ENCODE results near the gene CHMP1B.

DNA sequence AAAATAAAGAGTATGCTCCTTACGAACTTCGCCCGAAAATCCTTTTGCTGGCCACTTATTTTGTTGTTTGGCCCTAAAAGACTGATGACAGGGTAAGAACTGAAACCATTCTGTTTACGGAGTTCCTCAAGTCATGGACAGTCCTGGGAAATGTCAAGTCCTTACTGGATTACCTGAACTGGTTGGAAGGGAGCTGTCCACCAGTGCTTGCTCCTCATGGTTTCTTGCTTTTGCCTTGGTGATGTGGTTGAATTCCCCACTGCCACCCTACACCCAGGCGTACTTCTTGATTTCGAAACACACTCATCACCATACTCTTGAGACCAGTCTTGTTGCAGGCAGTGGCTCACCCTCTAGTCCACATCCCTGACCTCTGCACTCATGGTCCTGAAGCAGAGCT lies 49.1 kb upstream of the CHMP1B start:
- TF ChIP-seq, protein P1, sequence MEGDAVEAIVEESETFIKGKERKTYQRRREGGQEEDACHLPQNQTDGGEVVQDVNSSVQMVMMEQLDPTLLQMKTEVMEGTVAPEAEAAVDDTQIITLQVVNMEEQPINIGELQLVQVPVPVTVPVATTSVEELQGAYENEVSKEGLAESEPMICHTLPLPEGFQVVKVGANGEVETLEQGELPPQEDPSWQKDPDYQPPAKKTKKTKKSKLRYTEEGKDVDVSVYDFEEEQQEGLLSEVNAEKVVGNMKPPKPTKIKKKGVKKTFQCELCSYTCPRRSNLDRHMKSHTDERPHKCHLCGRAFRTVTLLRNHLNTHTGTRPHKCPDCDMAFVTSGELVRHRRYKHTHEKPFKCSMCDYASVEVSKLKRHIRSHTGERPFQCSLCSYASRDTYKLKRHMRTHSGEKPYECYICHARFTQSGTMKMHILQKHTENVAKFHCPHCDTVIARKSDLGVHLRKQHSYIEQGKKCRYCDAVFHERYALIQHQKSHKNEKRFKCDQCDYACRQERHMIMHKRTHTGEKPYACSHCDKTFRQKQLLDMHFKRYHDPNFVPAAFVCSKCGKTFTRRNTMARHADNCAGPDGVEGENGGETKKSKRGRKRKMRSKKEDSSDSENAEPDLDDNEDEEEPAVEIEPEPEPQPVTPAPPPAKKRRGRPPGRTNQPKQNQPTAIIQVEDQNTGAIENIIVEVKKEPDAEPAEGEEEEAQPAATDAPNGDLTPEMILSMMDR (IDR thresholded peaks at IDR 0.05), result no peak
- no peak for TF ChIP-seq POLR2A (IDR thresholded peaks at IDR 0.05)

Measured in testis (tissue), 2 donors.